Thyroid gland (tissue), 4 donors: ENCODE data around the gene GNG13. TPM values are rescaled to one million over a fixed set of nuclear protein-coding genes. Genes with fewer than 3 reads are reported as not detected.

Experiments used
- DNase-seq, 2 donors: peaks; one replicate each; pipeline ENCODE4 v3.0.0-alpha.2; 2019
- H3K27ac ChIP-seq, 3 donors: fragments of 200-600 bp; sonication (generic); 1 replicate in 2 of 3; 2 replicates in 1 of 3; pipeline ENCODE4 v1.5.1; 2016 to 2019; ENCODE audit warnings: mild to moderate bottlenecking in 1 of 3, moderate library complexity in 1 of 3
- H3K27me3 ChIP-seq: fragments of 200-600 bp; sonication (generic); one replicate; pipeline ENCODE4 v1.5.1; 2019
- H3K36me3 ChIP-seq, 2 donors: fragments of 200-600 bp; sonication (generic); one replicate each; pipeline ENCODE4 v1.5.1; 2016 to 2019
- H3K4me1 ChIP-seq, 2 donors: fragments of 200-600 bp; sonication (generic); one replicate each; pipeline ENCODE4 v1.5.1; 2017 to 2019
- H3K4me3 ChIP-seq, 3 donors: fragments of 200-600 bp; sonication (generic); replicated peaks in 1 of 3; 1 replicate in 2 of 3; 2 replicates in 1 of 3; pipeline ENCODE4 v1.5.1; 2016; ENCODE audit warnings: mild to moderate bottlenecking in 1 of 3
- H3K9me3 ChIP-seq: fragments of 200-600 bp; sonication (generic); one replicate; pipeline ENCODE4 v1.5.1; 2017
- CTCF ChIP-seq, 6 experiments: fragments of 200-600 bp in 3 of 6; fragments of 450-650 bp in 3 of 6; sonication (generic) in 3 of 6; IDR thresholded peaks; one replicate each; pipeline ENCODE4 v1.5.1; 2016 to 2019; ENCODE audit warnings: antibody characterized with exemption in 6 of 6, mild to moderate bottlenecking in 2 of 6, inconsistent platforms in 1 of 6, moderate library complexity in 1 of 6
- POLR2A ChIP-seq, 2 donors: fragments of 450-650 bp; IDR thresholded peaks; one replicate each; pipeline ENCODE4 v1.6.1; 2017; ENCODE audit warnings: antibody characterized with exemption in 2 of 2, mild to moderate bottlenecking in 2 of 2, moderate library complexity in 1 of 2
- WGBS, 2 donors: methylation state at CpG; one replicate each; pipeline ENCODE4 v1.1.5; 2017; 5-methylcytosine and 5-hydroxymethylcytosine counted together
- intact Hi-C: fragments of 100-400 bp; cut with DNase I; formaldehyde crosslinking; loops from one replicate; pipeline ENCODE4 v1.15.1; 2023
- total RNA-seq, 4 donors: library from RNA; depleted of rRNA; stranded (reverse); fragments of >200 nt; gene quantifications; one replicate each; pipeline ENCODE4 v1.2.3, GENCODE V29; 2016

Gene GNG13
- total RNA-seq, 4 donors from 2014 or later = not detected

GRCh38 chr16:768428-768827, 32.1 kb downstream of the GNG13 start:
- TF ChIP-seq CTCF (IDR thresholded peaks at IDR 0.05) (no peak), POLR2A (IDR thresholded peaks at IDR 0.05) (no peak)
- H3K9me3 ChIP-seq = no peaks in the 10 kb centered on the region
- intact Hi-C loops = no loop called here
- WGBS, 2 donors = 87 to 88% methylated on average over 4 to 6 of the region's 21 CpGs
- H3K27ac ChIP-seq = no peak overlapping the region
- no peaks in the 10 kb centered on the region for H3K4me1 ChIP-seq
- H3K36me3 ChIP-seq = no peaks in the 10 kb centered on the region
- H3K4me3 ChIP-seq = no peak overlapping the region
- no peak for DNase-seq
- no peaks in the 10 kb centered on the region for H3K27me3 ChIP-seq

DNA sequence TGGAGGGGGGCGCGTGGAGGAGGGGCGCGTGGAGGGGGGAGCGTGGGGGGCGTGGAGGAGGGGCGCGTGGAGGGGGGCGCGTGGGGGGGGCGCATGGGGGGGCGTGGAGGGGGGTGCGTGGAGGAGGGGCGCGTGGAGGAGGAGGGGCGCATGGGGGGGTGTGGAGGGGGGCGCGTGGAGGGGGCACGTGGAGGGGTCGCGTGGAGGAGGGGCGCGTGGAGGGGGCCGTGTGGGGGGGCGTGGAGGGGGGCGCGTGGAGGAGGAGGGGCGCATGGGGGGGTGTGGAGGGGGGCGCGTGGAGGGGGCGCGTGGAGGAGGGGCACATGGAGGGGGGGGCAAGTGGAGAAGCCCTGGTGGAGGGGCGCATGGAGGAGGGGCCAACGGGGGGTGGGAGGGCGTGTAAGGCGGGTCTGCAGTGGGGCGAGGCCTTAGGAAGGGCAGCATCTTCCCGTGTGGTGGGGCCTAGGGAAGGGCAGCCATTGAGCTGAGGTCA, 32.7 kb downstream of the GNG13 start:
- intact Hi-C loops = no loop called here
- Histone ChIP-seq H3K36me3 (no peaks in the 10 kb centered on the region), H3K4me1 (no peaks in the 10 kb centered on the region), H3K9me3 (no peaks in the 10 kb centered on the region), H3K27ac (no peak overlapping the region), H3K4me3 (no peak overlapping the region), H3K27me3 (no peaks in the 10 kb centered on the region)
- TF ChIP-seq CTCF (IDR thresholded peaks at IDR 0.05) (no peak), POLR2A (IDR thresholded peaks at IDR 0.05) (no peak)
- WGBS, 2 donors = 75 to 81% methylated on average over 16 to 19 of the region's 38 CpGs
- DNase-seq = no peak

GRCh38 chr16:766820-767640, 33.5 kb downstream of the GNG13 start:
- Histone ChIP-seq H3K4me1 (no peaks in the 10 kb centered on the region), H3K36me3 (no peaks in the 10 kb centered on the region), H3K27me3 (no peaks in the 10 kb centered on the region), H3K9me3 (no peaks in the 10 kb centered on the region), H3K4me3 (no peak overlapping the region), H3K27ac (no peak overlapping the region)
- intact Hi-C loops = no loop called here
- no peak for DNase-seq
- 64 to 74% methylated on average over 14 to 24 of the region's 48 CpGs for WGBS, 2 donors
- TF ChIP-seq CTCF (IDR thresholded peaks at IDR 0.05) = no peak
- TF ChIP-seq POLR2A (IDR thresholded peaks at IDR 0.05) = no peak

DNA sequence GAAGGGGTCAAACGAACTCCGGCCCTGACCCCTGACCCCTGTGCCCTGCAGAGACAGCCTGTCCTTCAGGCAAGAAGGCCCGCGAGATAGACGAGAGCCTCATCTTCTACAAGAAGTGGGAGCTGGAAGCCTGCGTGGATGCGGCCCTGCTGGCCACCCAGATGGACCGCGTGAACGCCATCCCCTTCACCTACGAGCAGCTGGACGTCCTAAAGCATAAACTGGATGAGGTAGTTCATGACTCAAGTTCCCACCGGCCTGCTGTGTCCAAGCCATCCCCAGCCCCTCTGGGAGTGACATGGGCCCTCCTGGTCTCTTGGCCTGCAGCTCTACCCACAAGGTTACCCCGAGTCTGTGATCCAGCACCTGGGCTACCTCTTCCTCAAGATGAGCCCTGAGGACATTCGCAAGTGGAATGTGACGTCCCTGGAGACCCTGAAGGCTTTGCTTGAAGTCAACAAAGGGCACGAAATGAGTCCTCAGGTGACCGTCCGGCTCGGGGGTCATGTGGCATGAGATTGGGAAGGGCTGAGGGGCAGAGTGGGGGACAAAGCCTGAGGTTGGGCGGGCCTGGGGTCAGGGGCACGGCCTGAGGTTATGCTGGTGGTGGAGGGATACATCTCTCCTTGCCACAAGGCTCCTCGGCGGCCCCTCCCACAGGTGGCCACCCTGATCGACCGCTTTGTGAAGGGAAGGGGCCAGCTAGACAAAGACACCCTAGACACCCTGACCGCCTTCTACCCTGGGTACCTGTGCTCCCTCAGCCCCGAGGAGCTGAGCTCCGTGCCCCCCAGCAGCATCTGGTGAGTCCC, 34.3 kb downstream of the GNG13 start:
- no peak for DNase-seq
- Histone ChIP-seq H3K4me3 (no peak overlapping the region), H3K27ac (no peak overlapping the region), H3K4me1 (no peaks in the 10 kb centered on the region), H3K9me3 (no peaks in the 10 kb centered on the region), H3K36me3 (no peaks in the 10 kb centered on the region), H3K27me3 (no peaks in the 10 kb centered on the region)
- 88 to 89% methylated on average over 20 to 22 of the region's 29 CpGs for WGBS, 2 donors
- intact Hi-C loops = no loop called here
- TF ChIP-seq CTCF (IDR thresholded peaks at IDR 0.05) (no peak), POLR2A (IDR thresholded peaks at IDR 0.05) (no peak)

GRCh38 chr16:765488-765865, 35.1 kb downstream of the GNG13 start:
- H3K4me1 ChIP-seq = no peaks in the 10 kb centered on the region
- no peak overlapping the region for H3K27ac ChIP-seq
- no peaks in the 10 kb centered on the region for H3K36me3 ChIP-seq
- TF ChIP-seq CTCF (IDR thresholded peaks at IDR 0.05) (no peak), POLR2A (IDR thresholded peaks at IDR 0.05) (no peak)
- H3K9me3 ChIP-seq = no peaks in the 10 kb centered on the region
- DNase-seq = no peak
- 92% methylated on average over 15 of the region's 29 CpGs; no CpG with 5 or more reads in 1 of the 2 donors for WGBS, 2 donors
- no peak overlapping the region for H3K4me3 ChIP-seq
- H3K27me3 ChIP-seq = no peaks in the 10 kb centered on the region
- intact Hi-C loops = no loop called here
